Measurements from ENCODE around the gene ZNF165.
"Not testable (repeated sequence)": the region's sequence is repeated elsewhere in the genome, so short reads cannot be mapped to it uniquely, and the experiment has no call there.

DNA sequence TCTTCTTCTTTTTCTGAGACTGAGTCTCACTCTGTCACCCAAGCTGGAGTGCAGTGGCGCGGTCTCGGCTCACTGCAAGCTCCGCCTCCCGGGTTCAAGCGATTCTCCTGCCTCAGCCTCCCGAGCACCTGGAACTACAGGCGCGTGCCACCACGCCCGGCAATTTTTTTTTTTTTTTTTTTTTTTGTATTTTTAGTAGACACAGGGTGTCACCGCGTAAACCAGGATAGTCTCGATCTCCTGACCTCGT lies at the start of gene ZNF165:
- TF ChIP-seq ZNF274 (IDR thresholded peaks at IDR 0.05; ENCODE audit: low read depth, low read length); SUZ12 (IDR thresholded peaks at IDR 0.05; ENCODE audit: extremely low read depth, insufficient read depth, insufficient read length): not testable (repeated sequence)
